Measurements from ENCODE around the gene PDCD2.
"Not testable (repeated sequence)": the region's sequence is repeated elsewhere in the genome, so short reads cannot be mapped to it uniquely, and the experiment has no call there.

Gene PDCD2

DNA sequence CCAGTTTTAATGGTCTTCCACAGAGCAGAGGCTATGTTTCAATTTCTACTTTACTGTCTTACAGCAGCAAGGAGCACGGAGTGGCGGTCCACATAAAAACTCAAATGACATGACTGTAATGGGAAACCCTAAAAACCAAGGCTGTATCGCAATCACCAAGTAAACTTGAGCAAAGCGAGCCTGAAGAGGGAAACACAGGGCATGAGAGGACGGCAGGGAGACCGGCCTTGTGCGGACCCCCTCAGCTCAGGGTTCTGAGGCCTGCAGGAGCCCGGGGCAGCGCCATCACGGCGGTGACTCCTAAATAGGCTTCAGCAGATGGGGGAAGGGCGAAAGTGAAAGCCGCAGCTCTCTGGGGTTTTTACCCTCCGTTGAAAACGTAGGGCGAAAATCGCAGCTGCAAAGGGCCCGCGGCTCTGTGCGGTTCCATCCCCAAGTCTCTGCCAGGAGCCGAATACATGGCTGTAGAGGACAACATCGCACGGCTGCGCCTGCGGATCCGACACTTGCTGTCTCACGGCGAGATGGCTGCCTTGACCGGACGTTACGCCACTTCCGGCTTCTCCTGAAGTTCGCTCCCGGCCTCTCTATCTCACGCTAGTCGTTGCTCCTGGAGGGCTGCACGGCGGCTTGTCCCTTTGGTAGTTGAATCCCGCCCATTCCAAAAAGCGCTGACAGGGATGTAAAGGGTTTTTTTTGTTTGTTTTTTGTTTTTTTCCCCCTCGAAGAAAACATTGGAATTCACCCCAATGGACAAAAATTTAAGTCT is 31.5 kb downstream of the PDCD2 start, which contains the start of gene PSMB1:
PSMB1 (minus strand) TSS at position 543 of the 769 bp plus-strand sequence; CDS start at position 478, 65 bp downstream.
- peak; percentile 91 for DNase-seq (ENCODE audit: low spot score)

DNA sequence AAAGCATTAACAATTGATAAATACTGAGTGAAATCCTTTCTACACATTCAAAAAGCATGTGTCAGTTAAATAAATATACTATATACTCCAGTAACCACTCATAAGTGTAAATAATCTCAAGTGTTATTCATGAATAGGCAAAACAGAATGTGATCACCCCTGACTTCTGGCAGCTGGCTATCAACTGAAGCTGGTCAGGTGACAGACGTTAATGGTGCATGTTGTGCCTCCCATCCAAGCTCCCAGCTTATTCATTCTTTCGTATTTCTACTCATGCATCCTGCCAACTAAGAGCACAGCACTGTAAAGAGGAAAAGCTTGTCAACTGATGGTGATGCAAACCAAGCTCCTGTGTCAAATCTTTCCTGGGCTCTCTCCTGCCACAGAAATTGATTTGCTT is 39.0 kb downstream of the PDCD2 start:
- DNase-seq (ENCODE audit: low spot score), result no peak

DNA sequence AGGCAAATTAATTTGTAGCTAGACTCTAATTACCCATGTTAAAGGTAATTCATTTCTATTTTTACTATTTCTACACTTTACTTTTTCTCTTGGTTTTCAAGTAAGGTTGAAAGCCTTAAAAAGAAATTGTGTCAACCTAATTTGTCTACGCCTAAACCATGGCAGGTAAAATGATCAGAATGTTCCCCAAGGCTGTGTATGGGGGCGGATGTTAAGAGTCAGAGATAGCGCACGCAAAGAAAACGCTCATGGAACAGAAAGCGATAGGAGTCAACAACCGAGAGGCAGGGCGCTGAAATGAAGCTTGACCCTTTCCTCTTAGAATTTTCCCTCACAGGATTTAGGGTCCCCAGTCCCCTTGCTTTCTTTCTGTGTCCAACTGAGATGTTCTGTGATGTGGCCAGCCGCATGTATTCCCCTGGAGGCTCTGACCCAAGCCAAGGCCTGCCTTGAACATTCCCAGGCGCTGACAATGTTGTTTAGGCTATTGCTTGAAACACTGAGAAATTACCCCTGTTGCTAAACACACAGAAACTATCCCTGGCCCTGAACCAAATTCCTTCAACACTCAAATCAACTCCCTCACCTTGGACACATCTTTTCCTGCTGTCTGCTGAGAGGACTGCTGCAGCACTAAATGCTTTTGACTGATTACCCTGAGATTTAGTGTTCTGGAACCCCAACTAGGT is 42.3 kb downstream of the PDCD2 start:
- no peak for DNase-seq (ENCODE audit: low spot score)

DNA sequence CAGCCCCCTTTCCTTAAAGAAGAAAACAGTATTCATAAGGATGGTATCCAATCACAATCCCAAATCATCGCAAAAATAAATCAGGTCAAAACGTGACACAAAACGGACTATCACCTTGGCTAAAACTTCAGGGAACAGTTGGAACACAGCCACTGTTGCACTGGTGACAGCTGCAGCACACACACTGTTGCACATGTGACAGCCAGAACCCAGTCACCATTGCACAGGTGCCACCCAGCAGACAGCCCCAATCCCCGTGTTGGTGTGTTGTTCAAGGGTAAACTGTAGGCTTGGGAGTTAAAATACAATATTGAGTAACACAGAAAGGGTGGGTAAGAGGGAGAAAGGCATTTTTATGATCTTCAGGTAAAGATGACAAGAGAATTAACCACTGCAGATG is 47.1 kb downstream of the PDCD2 start:
- DNase-seq (ENCODE audit: low spot score), result no peak

DNA sequence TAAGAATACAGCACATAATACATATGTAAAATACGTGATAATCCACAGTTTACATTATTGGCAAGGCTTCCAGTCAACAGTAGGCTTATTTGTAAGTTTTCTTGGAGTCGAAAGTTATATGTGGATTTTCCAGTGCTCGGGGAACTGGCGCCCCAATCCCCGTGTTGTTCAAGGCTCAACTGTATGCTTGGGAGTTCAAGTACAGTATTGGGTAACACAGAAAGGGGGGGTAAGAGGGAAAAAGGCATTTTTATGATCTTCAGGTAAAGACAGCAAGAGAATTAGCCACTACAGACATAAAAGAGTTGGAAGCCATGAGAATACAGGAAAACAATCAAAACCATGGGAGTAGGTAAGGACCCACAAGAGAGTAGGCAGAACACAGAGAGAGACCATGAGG is 47.8 kb downstream of the PDCD2 start:
- DNase-seq (ENCODE audit: low spot score), result no peak

DNA sequence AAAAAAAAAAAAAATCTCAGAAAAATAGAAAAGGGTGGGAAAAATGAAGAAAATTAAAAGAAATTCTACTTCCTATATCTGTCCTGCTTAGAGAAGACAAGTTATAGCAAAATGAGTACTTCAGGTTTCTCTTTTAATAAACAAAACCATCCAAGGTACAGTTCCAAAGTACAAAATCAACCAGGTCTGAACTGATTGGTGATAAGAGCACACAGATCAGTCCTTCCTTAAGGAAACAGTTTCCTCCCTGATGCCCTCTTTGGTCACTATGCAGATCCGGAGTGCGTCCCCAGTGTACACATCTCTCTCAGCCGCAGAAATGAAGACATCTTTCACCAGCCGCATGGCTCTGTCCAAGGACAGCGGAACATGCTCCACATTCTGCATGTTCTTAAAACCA is 49.4 kb downstream of the PDCD2 start:
- no peak for DNase-seq (ENCODE audit: low spot score)

DNA sequence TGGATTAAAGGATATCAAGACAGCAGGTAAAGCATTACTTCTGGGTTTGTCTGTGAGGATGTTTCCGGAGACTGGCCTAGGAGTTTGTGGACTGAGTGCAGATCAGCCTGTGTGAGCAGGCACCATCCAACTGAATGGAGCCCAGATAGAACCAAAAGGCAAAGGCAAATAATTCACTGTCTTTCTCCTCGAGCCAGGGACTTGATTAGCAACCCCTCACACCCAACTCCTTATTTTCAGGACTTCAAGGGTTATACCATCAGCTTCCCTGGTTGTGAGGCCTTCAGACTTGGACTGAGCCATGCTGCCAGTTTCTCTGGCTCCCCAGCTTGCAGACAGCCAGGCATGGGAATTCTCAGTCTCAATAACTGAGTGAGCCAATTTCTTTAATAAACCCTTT is 50.6 kb downstream of the PDCD2 start:
- DNase-seq (ENCODE audit: low spot score), result no peak

DNA sequence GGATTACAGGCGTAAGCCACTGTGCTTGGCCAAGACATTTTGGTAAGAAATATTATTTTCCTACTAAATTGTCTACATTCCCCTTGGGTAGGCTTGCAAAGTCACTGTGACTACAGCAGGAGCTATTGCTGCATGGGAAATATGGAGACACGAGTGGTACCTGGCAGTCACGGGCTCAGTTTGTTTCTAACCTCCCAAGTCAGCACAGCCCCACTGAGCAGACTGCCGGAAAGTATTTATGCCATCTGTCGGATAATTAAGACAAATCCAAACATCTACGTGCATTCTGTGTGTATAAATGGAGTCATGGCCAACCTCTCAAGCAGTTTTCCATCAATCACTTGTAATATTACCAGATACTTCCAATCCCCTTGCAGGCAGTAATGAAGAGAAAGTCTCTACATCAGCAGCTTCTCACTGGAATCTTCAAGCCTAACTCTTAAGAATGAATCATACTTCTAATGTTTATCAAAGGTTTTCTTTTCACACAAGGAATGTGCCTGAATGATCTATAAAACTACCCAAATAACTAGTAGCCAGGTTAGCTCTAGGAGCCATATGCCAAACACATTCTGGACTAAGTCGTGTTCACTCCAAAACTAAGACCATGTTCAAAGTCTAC is 51.5 kb downstream of the PDCD2 start:
- DNase-seq (ENCODE audit: low spot score), result no peak

DNA sequence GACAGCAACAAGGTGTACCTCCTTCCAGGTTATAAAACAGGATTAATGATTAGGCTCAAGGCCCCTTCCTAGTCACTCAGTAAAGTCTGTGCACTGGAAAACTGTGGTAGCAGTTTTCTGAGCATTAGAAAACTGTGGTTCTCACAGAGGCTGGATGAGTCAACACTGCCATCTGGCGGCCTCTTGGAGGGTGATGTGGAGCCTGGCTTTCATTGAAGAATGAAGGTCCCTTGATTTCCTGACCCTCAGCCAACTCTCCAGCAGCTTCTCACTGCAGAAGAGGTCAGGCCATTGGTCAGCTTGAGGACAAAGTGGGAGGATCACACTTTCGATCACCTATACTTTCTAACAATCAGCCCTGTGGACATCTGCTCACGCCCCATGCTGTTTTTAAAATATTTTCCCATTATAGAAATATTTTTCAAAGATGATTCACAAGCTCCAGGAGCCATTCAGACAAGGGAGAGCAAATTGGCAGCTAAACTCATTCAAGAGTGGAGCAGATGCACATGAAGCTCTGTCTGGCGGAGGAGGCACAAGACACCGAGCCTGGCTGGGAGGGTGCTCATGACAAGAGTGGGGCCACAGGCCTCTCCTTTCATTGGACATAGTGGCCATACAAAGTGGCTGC is 54.5 kb downstream of the PDCD2 start:
- peak; percentile 65 for DNase-seq (ENCODE audit: low spot score)

DNA sequence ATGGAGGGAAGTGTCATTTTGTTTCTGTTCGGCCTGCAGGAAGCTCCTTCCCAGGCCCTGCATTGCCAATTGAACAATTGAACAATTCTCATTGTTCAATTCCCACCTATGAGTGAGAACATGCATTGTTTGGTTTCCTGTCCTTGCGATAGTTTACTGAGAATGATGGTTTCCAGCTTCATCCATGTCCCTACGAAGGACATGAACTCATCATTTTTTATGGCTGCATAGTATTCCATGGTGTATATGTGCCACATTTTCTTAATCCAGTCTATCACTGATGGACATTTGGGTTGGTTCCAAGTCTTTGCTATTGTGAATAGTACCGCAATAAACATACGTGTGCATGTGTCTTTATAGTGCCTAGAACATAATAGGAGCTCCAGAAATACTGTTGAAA is 56.4 kb downstream of the PDCD2 start:
- DNase-seq (ENCODE audit: low spot score), result not testable (repeated sequence)

DNA sequence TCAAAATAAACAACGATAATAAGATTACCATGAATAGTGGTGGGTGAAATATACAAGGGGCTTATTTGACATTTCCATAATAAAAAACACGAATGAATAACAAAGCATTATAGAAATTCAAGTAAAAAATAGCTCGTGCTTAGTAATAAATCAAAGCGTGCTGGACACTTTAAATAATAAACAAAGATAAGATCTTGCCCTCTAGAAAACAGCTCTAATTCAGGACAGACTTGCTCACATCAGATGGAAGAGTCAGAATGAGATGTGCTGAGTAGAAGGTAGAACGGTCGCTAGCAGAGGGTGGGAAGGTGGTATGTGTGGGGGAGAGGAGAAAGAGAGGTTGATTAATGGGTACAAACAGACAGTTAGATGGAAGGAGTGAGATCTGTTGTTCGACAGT is 58.6 kb downstream of the PDCD2 start:
- DNase-seq (ENCODE audit: low spot score), result no peak

All from LoVo (cell line).